Endothelial cell of umbilical vein (primary cell): ENCODE measurements around the gene MAMDC4. TPM values are rescaled to one million over a fixed set of nuclear protein-coding genes. Genes with fewer than 3 reads are reported as not detected.
"Not testable (repeated sequence)": the region's sequence is repeated elsewhere in the genome, so short reads cannot be mapped to it uniquely, and the experiment has no call there.

ENCODE experiments used
- BruUV-seq: library from RNA; stranded (reverse); fragments of 400-500 nt; replicated peaks from 2 replicates; lab custom pipeline; 2021; lab: Mats Ljungman, UMichigan
- CTCF ChIA-PET: fragments of 300-600, 350-600 bp; sonication (Branson Sonifier 250); formaldehyde crosslinking; loops from one replicate; lab custom pipeline; 2021; ENCODE audit warnings: antibody characterized with exemption, inconsistent platforms; lab: Charles Lee
- POLR2A ChIA-PET: fragments of 300-600, 350-600 bp; sonication (Branson Sonifier 250); formaldehyde crosslinking; loops from one replicate; lab custom pipeline; 2021; ENCODE audit warnings: antibody characterized with exemption, inconsistent platforms; lab: Charles Lee
- DNase-seq: peaks from one replicate; pipeline ENCODE4 v3.0.0-alpha.2; 2011; ENCODE audit warnings: low read depth, low spot score
- FAIRE-seq: peaks from 2 replicates; lab custom pipeline; 2011; peaks lifted over from hg19 to GRCh38; lab: Jason Lieb, UNC
- H2AFZ ChIP-seq: 2 replicates; pipeline ENCODE4 v1.6.0; 2012; ENCODE audit warnings: low read depth, low read length, control low read depth, inconsistent platforms
- H3K27ac ChIP-seq: 2 replicates; pipeline ENCODE4 v1.5.1; 2011; ENCODE audit warnings: low read depth, mild to moderate bottlenecking, control low read depth, low read length, moderate library complexity; ENCODE audit not compliant: insufficient read depth
- H3K27me3 ChIP-seq, 2 experiments: 2 replicates each; pipeline versions ENCODE4 v1.6.0 to v1.6.1; 2011; ENCODE audit warnings: low read length in 2 of 2, mixed read lengths in 1 of 2; ENCODE audit not compliant: control insufficient read depth in 2 of 2, insufficient read depth in 2 of 2
- H3K36me3 ChIP-seq, 2 experiments: 2 replicates in 1 of 2; 3 replicates in 1 of 2; pipeline ENCODE4 v1.5.1; 2011; ENCODE audit warnings: low read length in 2 of 2, mild to moderate bottlenecking in 1 of 2, moderate library complexity in 1 of 2; ENCODE audit not compliant: control insufficient read depth in 2 of 2, insufficient read depth in 2 of 2; ENCODE audit errors: extremely low read depth in 1 of 2
- H3K4me1 ChIP-seq: 3 replicates; pipeline ENCODE4 v1.5.1; 2011; ENCODE audit warnings: mild to moderate bottlenecking, low read length; ENCODE audit not compliant: control insufficient read depth, insufficient read depth; ENCODE audit errors: extremely low read depth
- H3K4me2 ChIP-seq: 2 replicates; pipeline ENCODE4 v1.6.1; 2011; ENCODE audit warnings: low read length, control low read depth, mixed read lengths; ENCODE audit not compliant: insufficient read depth
- H3K4me3 ChIP-seq, 3 experiments: fragments of 200-600 bp in 1 of 3; sonication (generic), shearing (Covaris generic) in 1 of 3; replicated peaks in 1 of 3; 2 replicates each; pipeline ENCODE4 v1.5.1; 2011 to 2016; ENCODE audit warnings: control low read depth in 3 of 3, low read length in 3 of 3, mild to moderate bottlenecking in 2 of 3, inconsistent platforms in 1 of 3, low read depth in 1 of 3, moderate library complexity in 1 of 3; ENCODE audit not compliant: insufficient read depth in 1 of 3
- H3K79me2 ChIP-seq: 2 replicates; pipeline ENCODE4 v1.6.0; 2012; ENCODE audit warnings: low read length, inconsistent platforms; ENCODE audit not compliant: control insufficient read depth, insufficient read depth
- H3K9ac ChIP-seq: replicated peaks from 2 replicates; pipeline ENCODE3; 2011; ENCODE audit warnings: low read length, control low read depth; ENCODE audit not compliant: insufficient read depth; ENCODE audit errors: extremely low read depth
- H3K9me1 ChIP-seq: replicated peaks from 3 replicates; pipeline ENCODE4 v1.6.0; 2011; ENCODE audit warnings: mild to moderate bottlenecking, low read length; ENCODE audit not compliant: control insufficient read depth, insufficient read depth; ENCODE audit errors: extremely low read depth
- H3K9me3 ChIP-seq: replicated peaks from 2 replicates; pipeline ENCODE4 v1.5.1; 2012; ENCODE audit warnings: low read length, inconsistent platforms; ENCODE audit not compliant: control insufficient read depth, insufficient read depth
- H4K20me1 ChIP-seq: replicated peaks from 2 replicates; pipeline ENCODE3; 2011; ENCODE audit warnings: mild to moderate bottlenecking, low read length; ENCODE audit not compliant: control insufficient read depth, insufficient read depth; ENCODE audit errors: extremely low read depth
- FOS ChIP-seq: IDR thresholded peaks from 2 replicates; pipeline ENCODE4 v1.6.1; 2011; ENCODE audit warnings: mild to moderate bottlenecking, low read length, moderate library complexity, borderline replicate concordance; ENCODE audit not compliant: insufficient read depth
- JUN ChIP-seq: IDR thresholded peaks from 2 replicates; pipeline ENCODE4 v1.6.1; 2011; ENCODE audit warnings: borderline replicate concordance, low read depth; ENCODE audit not compliant: insufficient read length, insufficient read depth
- POLR2A ChIP-seq: IDR thresholded peaks from 2 replicates; pipeline ENCODE4 v1.6.1; 2012; ENCODE audit warnings: low read depth, mild to moderate bottlenecking, control low read depth, low read length
- dilution Hi-C: fragments of 300-500 bp; cut with MboI; formaldehyde crosslinking; loops from one replicate; pipeline ENCODE4 v1.15.0; 2019; ENCODE audit warnings: low sequenced_read_pairs; ENCODE audit not compliant: extremely low pct_ligation_motif_present
- intact Hi-C: fragments of 100-400 bp; cut with micrococcal nuclease; formaldehyde crosslinking; loops from one replicate; pipeline ENCODE4 v1.10.0; 2022
- polyA plus RNA-seq, 4 experiments: library from polyadenylated mRNA; depleted of rRNA in 3 of 4; stranded (reverse) in 3 of 4; unstranded in 1 of 4; fragments of >200 nt; gene quantifications; 2 replicates each; pipeline versions ENCODE4 v1.2.1 to v1.2.3, GENCODE V29; 2011 to 2012; ENCODE audit warnings: missing spikeins in 1 of 4
- total RNA-seq: library from RNA; stranded (reverse); gene quantifications from 2 replicates; pipeline ENCODE4 v1.2.3, GENCODE V29; 2021
- TF ChIP-seq, protein P1 (sequence below): IDR thresholded peaks from 2 replicates; pipeline ENCODE4 v1.6.1; 2011; ENCODE audit not compliant: insufficient read depth, insufficient read length

The MAMDC4 gene
- total and polyA plus RNA-seq, 2 donors (not counting 3 experiments of a cell fraction or from before 2014, with no cell fraction given): 3.6 to 7.2 TPM

DNA sequence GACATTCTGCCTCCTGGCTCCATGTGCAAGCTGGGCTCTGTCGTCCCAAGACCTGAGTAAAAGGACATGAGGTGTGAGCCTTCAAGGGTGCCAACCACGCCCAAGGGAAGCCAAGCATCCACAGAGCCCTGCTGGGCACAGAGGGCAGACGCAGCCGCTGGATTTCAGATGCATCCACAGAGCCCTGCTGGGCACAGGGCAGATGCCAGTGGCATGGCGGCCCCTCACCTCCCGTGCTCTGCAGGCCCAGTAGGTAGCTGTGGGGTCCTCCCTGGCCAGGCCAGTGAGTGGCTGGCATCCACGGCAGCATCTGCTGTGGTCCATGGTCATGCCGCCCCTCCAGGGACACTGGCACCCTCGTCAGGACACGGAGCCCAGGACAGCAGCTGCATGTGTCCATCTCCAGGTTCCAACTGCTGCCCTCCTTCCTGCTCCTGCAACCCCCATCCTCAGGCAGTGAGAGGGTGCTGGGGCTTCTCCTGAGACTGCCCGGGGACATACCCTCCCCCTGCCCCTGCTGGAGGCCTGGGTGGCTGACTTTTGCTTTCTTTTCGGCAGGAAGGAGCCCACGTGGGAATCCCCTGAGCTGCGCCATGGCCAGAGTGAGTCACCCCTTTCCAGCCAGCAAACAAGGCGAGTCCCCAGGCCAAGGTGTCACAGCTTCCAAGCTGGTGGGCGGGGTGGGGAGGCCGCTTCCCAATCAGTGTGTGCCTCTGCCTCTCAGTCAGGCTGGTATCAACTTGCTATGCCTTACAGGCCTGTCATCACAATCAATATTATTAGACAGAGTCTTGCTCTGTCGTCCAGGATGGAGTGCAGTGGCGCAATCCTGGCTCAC, 30.2 kb downstream of the MAMDC4 start:
- H3K79me2 ChIP-seq: peaks cover 7% of the 10 kb centered on the region
- peaks cover 10% of the 10 kb centered on the region for H3K4me1 ChIP-seq
- ChIA-PET CTCF (interaction anchor here (1.1 kb wide), 1 partner anchor 35 kb away, joined by 3 read pairs; no protein-coding TSS in a partner anchor), POLR2A (no interaction called here)
- H3K9ac ChIP-seq: no peak overlapping the region
- peak; percentile 10 for TF ChIP-seq FOS
- TF ChIP-seq, protein P1, sequence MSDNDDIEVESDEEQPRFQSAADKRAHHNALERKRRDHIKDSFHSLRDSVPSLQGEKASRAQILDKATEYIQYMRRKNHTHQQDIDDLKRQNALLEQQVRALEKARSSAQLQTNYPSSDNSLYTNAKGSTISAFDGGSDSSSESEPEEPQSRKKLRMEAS: peak; percentile 43
- no peak for TF ChIP-seq JUN
- TF ChIP-seq POLR2A: no peak
- H3K4me3 ChIP-seq: no peak overlapping the region
- H3K27me3 ChIP-seq: no peaks in the 10 kb centered on the region
- DNase-seq (peak; percentile 51), FAIRE-seq (peak; percentile 72)
- no peaks in the 10 kb centered on the region for H3K9me1 ChIP-seq
- H2AFZ ChIP-seq: peak overlapping the region; percentile 9
- H3K4me2 ChIP-seq: no peak overlapping the region
- H3K27ac ChIP-seq: no peak overlapping the region
- BruUV-seq: no TSS peak
- no peaks in the 10 kb centered on the region for H3K36me3 ChIP-seq
- no peaks in the 10 kb centered on the region for H3K9me3 ChIP-seq
- dilution Hi-C loops: no loop called here
- H4K20me1 ChIP-seq: no peaks in the 10 kb centered on the region
- intact Hi-C loops: no loop called here

DNA sequence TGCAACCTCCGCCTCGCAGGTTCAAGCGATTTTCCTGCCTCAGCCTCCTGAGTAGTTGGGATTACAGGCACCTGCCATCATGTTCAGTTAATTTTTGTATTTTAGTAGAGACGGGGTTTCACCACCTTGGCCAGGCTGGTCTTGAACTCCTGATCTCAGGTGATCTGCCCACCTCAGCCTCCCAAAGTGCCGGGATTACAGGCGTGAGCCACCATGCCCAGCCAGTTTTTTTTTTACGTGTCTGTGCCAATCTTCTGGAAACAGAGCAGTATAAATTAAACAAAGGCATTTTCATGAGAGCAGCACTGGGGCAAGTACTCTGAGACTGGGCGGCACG, 30.8 kb downstream of the MAMDC4 start:
- Histone ChIP-seq H3K79me2 (peaks cover 12% of the 10 kb centered on the region), H3K4me1 (peaks cover 14% of the 10 kb centered on the region)
- H4K20me1 ChIP-seq, H3K36me3 ChIP-seq, intact Hi-C loops, H3K4me2 ChIP-seq, H3K9me3 ChIP-seq, FAIRE-seq, H3K9me1 ChIP-seq, H3K4me3 ChIP-seq, H2AFZ ChIP-seq, H3K27me3 ChIP-seq, dilution Hi-C loops, DNase-seq, POLR2A ChIA-PET, H3K27ac ChIP-seq, BruUV-seq, H3K9ac ChIP-seq, CTCF ChIA-PET: not testable (repeated sequence)

DNA sequence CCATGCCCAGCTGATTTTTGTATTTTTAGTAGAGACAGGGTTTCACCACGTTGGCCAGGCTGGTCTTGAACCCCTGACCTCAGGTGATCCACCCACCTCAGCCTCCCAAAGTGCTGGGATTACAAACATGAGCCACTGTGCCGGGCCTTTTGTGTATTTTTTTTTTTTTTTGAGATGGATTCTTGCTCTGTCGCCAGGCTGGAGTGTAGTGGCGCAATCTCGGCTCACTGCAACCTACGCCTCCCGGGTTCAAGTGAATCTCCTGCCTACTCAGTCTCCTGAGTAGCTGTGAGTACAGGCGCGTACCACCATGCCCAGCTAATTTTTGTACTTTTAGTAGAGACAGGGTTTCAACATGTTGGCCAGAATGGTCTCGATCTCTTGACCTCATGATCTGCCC, 31.5 kb downstream of the MAMDC4 start:
- H3K36me3 ChIP-seq, H2AFZ ChIP-seq, H3K9me1 ChIP-seq, H4K20me1 ChIP-seq, H3K4me2 ChIP-seq, H3K9me3 ChIP-seq, FAIRE-seq, POLR2A ChIA-PET, DNase-seq, BruUV-seq, H3K27me3 ChIP-seq, H3K9ac ChIP-seq, H3K27ac ChIP-seq, dilution Hi-C loops, intact Hi-C loops, H3K4me3 ChIP-seq: not testable (repeated sequence)
- Histone ChIP-seq H3K79me2 (peaks cover 20% of the 10 kb centered on the region), H3K4me1 (peaks cover 14% of the 10 kb centered on the region)
- CTCF ChIA-PET: interaction anchor here (1.0 kb wide), 1 partner anchor 37 kb away, joined by 3 read pairs; no protein-coding TSS in a partner anchor
